GM12864 (cell line): ENCODE data around the gene PAXIP1.

ENCODE experiments used
- DNase-seq: peaks from one replicate; pipeline ENCODE4 v3.0.0-alpha.2; 2011; ENCODE audit warnings: low read depth
- H3K4me3 ChIP-seq: 2 replicates; pipeline ENCODE4 v1.5.1; 2011; ENCODE audit warnings: mild to moderate bottlenecking, low read depth, low read length, control low read depth
- TF ChIP-seq, protein P1 (sequence below): IDR thresholded peaks from 2 replicates; pipeline ENCODE4 v1.5.1; 2011; ENCODE audit warnings: low read depth, mild to moderate bottlenecking, moderate library complexity, low read length, control low read depth, inconsistent platforms; ENCODE audit errors: missing control alignments

The PAXIP1 gene

DNA sequence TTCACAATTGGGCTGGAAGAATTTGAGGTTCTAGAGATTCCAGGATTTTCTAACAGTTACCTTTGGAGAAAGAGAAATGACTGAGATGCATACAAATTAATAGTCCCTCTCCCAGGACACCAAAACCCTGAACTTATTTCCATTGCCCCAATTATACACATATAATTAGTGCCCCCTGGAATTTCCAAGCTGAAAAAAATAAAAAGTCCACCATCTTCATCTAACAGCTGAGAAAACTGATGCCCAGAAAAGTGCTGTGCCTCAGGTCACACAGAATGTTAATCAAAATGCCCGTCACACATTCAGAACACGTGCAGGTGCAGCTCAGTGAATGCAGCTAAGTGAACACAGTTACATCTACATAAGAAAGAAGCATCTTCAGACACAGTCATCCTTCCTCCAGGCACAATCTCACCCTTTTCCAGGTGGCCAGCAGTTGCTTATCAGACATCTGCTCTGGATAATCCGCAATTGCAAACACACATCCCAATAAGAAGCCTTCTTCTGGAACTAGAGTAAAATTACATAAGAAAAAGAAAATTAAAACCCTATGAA, 35.4 kb downstream of the PAXIP1 start:
- H3K4me3 ChIP-seq: no peak overlapping the region
- DNase-seq: no peak
- TF ChIP-seq, protein P1, sequence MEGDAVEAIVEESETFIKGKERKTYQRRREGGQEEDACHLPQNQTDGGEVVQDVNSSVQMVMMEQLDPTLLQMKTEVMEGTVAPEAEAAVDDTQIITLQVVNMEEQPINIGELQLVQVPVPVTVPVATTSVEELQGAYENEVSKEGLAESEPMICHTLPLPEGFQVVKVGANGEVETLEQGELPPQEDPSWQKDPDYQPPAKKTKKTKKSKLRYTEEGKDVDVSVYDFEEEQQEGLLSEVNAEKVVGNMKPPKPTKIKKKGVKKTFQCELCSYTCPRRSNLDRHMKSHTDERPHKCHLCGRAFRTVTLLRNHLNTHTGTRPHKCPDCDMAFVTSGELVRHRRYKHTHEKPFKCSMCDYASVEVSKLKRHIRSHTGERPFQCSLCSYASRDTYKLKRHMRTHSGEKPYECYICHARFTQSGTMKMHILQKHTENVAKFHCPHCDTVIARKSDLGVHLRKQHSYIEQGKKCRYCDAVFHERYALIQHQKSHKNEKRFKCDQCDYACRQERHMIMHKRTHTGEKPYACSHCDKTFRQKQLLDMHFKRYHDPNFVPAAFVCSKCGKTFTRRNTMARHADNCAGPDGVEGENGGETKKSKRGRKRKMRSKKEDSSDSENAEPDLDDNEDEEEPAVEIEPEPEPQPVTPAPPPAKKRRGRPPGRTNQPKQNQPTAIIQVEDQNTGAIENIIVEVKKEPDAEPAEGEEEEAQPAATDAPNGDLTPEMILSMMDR: no peak

DNA sequence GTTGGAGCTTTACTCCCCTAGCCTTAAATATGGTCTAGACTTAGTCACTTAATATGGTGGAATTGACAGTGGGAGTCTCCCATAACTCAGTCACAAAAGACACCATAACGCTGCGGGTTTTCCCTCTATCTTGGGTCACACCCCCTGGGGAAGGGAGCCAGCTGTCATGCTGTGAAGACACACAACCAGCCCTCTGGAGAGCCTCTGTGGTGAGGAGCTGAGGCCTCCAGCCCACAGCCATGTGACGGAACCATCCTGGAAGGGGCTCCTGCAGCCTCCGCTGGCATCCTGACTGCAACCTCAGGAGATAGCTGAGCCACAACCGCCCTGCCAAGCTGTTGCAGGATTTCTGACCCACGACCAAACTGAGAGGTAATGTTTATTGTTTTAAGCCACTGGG, 37.9 kb downstream of the PAXIP1 start:
- H3K4me3 ChIP-seq: no peak overlapping the region
- TF ChIP-seq, protein P1: no peak
- no peak for DNase-seq

DNA sequence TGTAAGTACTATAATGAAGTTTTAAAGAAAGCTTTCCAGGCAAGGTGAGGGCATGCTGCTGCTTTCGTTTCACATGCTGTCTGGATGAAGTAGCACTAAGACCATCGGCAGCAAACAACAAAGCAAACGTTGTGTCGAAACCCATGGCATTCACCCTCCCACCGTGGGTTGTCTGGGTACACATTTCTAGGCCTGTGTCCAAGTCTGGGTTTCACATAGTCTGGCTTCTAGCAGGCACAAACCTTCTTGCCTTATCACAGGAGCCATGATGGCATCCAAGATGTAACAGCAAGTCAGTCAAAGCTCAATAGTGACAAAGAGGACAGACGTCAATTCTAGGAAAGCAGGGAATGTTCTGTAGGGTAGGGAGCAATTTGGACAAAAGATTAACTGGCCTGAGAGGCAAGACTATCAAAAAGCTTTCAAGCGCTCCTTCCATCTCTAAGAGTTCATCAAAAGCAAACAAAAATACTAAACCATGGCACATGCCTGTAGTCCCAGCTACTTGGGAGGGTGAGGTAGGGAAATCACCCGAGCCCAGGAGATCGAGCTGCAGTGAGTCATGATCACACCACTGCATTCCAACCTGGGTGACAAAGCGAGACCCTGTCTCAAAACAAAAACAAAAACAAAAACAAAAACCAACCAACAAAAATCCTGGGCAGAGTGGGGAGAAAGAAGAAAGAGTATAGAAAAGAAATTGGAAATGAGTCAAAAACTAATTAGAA, 42.7 kb downstream of the PAXIP1 start:
- no peak for DNase-seq
- TF ChIP-seq, protein P1: no peak
- H3K4me3 ChIP-seq: no peak overlapping the region

DNA sequence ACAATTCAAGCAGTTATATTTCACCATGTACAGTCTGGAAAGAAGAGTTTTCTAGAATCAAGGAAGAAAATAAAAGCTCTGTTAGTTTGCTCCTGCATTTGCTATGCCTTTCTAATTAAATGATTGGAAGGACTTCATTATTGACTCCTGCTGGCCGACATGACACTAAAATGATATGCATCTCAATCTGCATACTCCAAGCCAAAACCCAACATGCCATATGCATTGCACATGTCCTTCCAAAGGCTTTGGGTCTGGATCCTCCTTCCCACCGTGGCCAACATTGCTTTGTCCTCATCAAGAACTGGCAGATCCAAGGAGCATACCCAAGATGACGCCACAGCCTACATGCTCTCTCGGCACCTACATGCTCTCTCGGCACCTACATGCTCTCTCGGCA, 46.5 kb downstream of the PAXIP1 start:
- no peak overlapping the region for H3K4me3 ChIP-seq
- DNase-seq: no peak
- TF ChIP-seq, protein P1: no peak

DNA sequence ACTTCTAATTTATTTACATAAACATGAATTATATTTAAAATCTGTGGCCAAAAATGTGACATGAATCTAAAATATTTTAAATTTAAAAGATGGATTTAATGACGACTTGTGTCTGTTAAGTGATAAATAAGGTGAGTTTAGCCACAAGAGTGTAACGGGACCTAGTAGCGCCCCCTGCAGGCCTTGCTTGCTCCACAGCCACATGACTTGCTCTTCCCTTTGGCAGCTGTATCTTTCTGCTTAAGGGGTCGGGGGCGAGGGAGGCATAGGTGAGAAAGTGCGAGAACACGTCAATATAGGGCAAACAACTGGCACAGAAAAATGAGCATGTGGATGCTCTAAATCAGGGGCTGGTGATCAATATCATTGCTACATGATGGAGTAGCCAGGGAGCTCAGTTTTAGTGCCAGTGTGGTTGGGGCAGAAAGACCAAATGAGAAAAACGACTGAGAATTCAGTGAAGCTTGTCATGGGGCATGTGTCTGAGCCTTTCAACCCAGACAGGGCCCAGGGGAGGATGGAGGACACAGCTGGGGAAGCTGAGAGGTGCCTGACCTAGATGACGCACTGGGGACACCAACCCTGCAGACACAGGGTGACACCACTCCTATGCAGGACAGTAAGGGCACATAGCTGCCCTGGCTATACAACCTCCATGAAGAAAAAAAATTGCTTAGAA, 49.8 kb downstream of the PAXIP1 start:
- TF ChIP-seq, protein P1: peak; percentile 74
- H3K4me3 ChIP-seq: no peak overlapping the region
- no peak for DNase-seq

DNA sequence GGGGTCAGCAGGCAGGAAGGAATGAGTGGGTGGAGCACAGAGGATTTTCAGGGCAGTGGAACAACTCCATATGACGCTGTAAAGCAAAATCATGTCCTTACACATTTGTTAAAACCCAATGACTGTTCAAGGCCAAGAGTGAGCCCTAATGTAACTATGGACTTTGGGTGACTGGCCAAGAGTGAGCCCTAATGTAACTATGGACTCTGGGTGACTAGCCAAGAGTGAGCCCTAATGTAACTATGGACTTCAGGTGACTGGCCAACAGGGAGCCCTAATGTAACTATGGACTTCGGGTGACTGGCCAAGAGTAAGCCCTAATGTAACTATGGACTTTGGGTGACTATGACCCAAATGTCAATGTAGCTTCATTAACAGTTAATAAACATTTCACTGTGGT, 52.0 kb downstream of the PAXIP1 start:
- H3K4me3 ChIP-seq: no peak overlapping the region
- TF ChIP-seq, protein P1: no peak
- DNase-seq: no peak
